ENCODE measurements around the gene INO80.

- TF ChIP-seq CTCF (IDR thresholded peaks at IDR 0.05) = no peak
- no peak for TF ChIP-seq POLR2A (IDR thresholded peaks at IDR 0.05; ENCODE audit: low read depth)
- TF ChIP-seq POLR2AphosphoS5 (IDR thresholded peaks at IDR 0.05) = no peak
- no peak for TF ChIP-seq EP300 (IDR thresholded peaks at IDR 0.05)
These were observed 38.0 kb downstream of the INO80 start for GRCh38 chr15:41078125-41078524.

Data from esophagus muscularis mucosa (tissue), 4 donors.